IMR-90 (cell line): ENCODE data around the gene MBNL3. TPM values are rescaled to one million over a fixed set of nuclear protein-coding genes. Genes with fewer than 3 reads are reported as not detected.

Experiments
- ATAC-seq: fragments of 200-7000 bp; cut with Tn5 transposase; 2 replicates; pipeline ENCODE4 v1.9.1; 2020; ENCODE audit warnings: low read depth, mild to moderate bottlenecking, moderate library complexity
- BruUV-seq: library from RNA; stranded (reverse); fragments of 400-500 nt; replicated peaks from 2 replicates; lab custom pipeline; 2021; lab: Mats Ljungman, UMichigan
- CTCF ChIA-PET: fragments of 300-600 bp; formaldehyde crosslinking; extraction: SDS; loops from one replicate; lab custom pipeline; 2021; ENCODE audit warnings: antibody characterized with exemption; lab: Yijun Ruan, JAX
- POLR2A ChIA-PET: fragments of 300-600 bp; sonication (Branson Sonifier 250); formaldehyde crosslinking; loops from one replicate; lab custom pipeline; 2022; ENCODE audit warnings: antibody characterized with exemption; ENCODE audit not compliant: unreplicated experiment; lab: Charles Lee
- DNase-seq: peaks from one replicate; pipeline ENCODE4 v3.0.0; 2013
- H2AFZ ChIP-seq: replicated peaks from 2 replicates; pipeline ENCODE3; 2013; ENCODE audit warnings: low read length, mild to moderate bottlenecking; ENCODE audit not compliant: poor library complexity
- H2AK5ac ChIP-seq: 2 replicates; pipeline ENCODE4 v1.6.1; 2013; ENCODE audit warnings: low read depth, low read length, inconsistent platforms
- H2AK9ac ChIP-seq: replicated peaks from 2 replicates; pipeline ENCODE3; 2013; ENCODE audit warnings: mild to moderate bottlenecking, low read depth, low read length, moderate library complexity; ENCODE audit not compliant: poor library complexity
- H2BK120ac ChIP-seq: 2 replicates; pipeline ENCODE4 v1.6.1; 2013; ENCODE audit warnings: low read depth, low read length, inconsistent platforms
- H2BK15ac ChIP-seq: 3 replicates; pipeline ENCODE4 v1.6.1; 2013; ENCODE audit warnings: low read depth, low read length, inconsistent platforms
- H2BK20ac ChIP-seq: 2 replicates; pipeline ENCODE4 v1.6.1; 2013; ENCODE audit warnings: low read depth, mild to moderate bottlenecking, inconsistent platforms, low read length, moderate library complexity
- H2BK5ac ChIP-seq: 2 replicates; pipeline ENCODE4 v1.6.1; 2013; ENCODE audit warnings: mild to moderate bottlenecking, low read depth, low read length, inconsistent platforms; ENCODE audit not compliant: poor library complexity, severe bottlenecking
- H3K14ac ChIP-seq: replicated peaks from 2 replicates; pipeline ENCODE4 v1.6.1; 2013; ENCODE audit warnings: low read depth, low read length, inconsistent platforms
- H3K18ac ChIP-seq: 2 replicates; pipeline ENCODE4 v1.6.1; 2013; ENCODE audit warnings: low read depth, low read length, control low read depth
- H3K23ac ChIP-seq: 2 replicates; pipeline ENCODE4 v1.6.1; 2013; ENCODE audit warnings: low read depth, low read length, inconsistent platforms
- H3K27ac ChIP-seq: 2 replicates; pipeline ENCODE4 v1.5.1; 2013; ENCODE audit warnings: mild to moderate bottlenecking, control low read depth, low read length; ENCODE audit not compliant: insufficient read depth
- H3K27me3 ChIP-seq: 2 replicates; pipeline ENCODE4 v1.6.1; 2013; ENCODE audit warnings: low read length; ENCODE audit not compliant: control insufficient read depth, insufficient read depth
- H3K36me3 ChIP-seq: 2 replicates; pipeline ENCODE4 v1.6.1; 2013; ENCODE audit warnings: low read length, mixed read lengths; ENCODE audit not compliant: control insufficient read depth, insufficient read depth
- H3K4ac ChIP-seq: 2 replicates; pipeline ENCODE4 v1.6.1; 2013; ENCODE audit warnings: low read depth, low read length, inconsistent platforms
- H3K4me1 ChIP-seq: 2 replicates; pipeline ENCODE4 v1.6.1; 2013; ENCODE audit warnings: low read length, mixed read lengths; ENCODE audit not compliant: control insufficient read depth, insufficient read depth
- H3K4me2 ChIP-seq: 2 replicates; pipeline ENCODE4 v1.6.1; 2013; ENCODE audit warnings: low read depth, mild to moderate bottlenecking, control low read depth, low read length, moderate library complexity
- H3K4me3 ChIP-seq: 2 replicates; pipeline ENCODE4 v1.5.1; 2013; ENCODE audit warnings: low read depth, mild to moderate bottlenecking, control low read depth, low read length, moderate library complexity; ENCODE audit not compliant: insufficient read depth
- H3K56ac ChIP-seq: 2 replicates; pipeline ENCODE4 v1.6.1; 2013; ENCODE audit warnings: low read length, inconsistent platforms; ENCODE audit not compliant: insufficient read depth; ENCODE audit errors: extremely low read depth
- H3K79me1 ChIP-seq, 2 experiments: 2 replicates each; pipeline ENCODE4 v1.6.1; 2013; ENCODE audit warnings: low read length in 2 of 2, inconsistent platforms in 1 of 2, low read depth in 1 of 2
- H3K9ac ChIP-seq: 2 replicates; pipeline ENCODE4 v1.6.1; 2013; ENCODE audit warnings: low read depth, low read length, control low read depth
- H3K9me1 ChIP-seq: 2 replicates; pipeline ENCODE4 v1.6.1; 2013; ENCODE audit warnings: low read length, inconsistent platforms; ENCODE audit not compliant: insufficient read depth
- H3K9me3 ChIP-seq: 2 replicates; pipeline ENCODE4 v1.6.1; 2013; ENCODE audit warnings: low read length; ENCODE audit not compliant: control insufficient read depth, insufficient read depth
- H4K20me1 ChIP-seq: 2 replicates; pipeline ENCODE4 v1.6.1; 2013; ENCODE audit warnings: low read length, inconsistent platforms; ENCODE audit not compliant: insufficient read depth
- H4K5ac ChIP-seq: 2 replicates; pipeline ENCODE4 v1.6.1; 2013; ENCODE audit warnings: mild to moderate bottlenecking, low read depth, low read length, control low read depth
- H4K8ac ChIP-seq, 2 experiments: 2 replicates each; pipeline ENCODE4 v1.6.1; 2013; ENCODE audit warnings: low read depth in 2 of 2, low read length in 2 of 2, control low read depth in 1 of 2, inconsistent platforms in 1 of 2
- H4K91ac ChIP-seq: 2 replicates; pipeline ENCODE4 v1.6.1; 2013; ENCODE audit warnings: low read depth, low read length, inconsistent platforms; ENCODE audit not compliant: insufficient read depth
- BHLHE40 ChIP-seq: fragments of 150-350 bp; IDR thresholded peaks from 2 replicates; pipeline ENCODE4 v1.6.1; 2016; ENCODE audit warnings: mild to moderate bottlenecking, low read depth, low read length
- CEBPB ChIP-seq: IDR thresholded peaks from 2 replicates; pipeline ENCODE4 v1.6.1; 2012; ENCODE audit warnings: low read depth, low read length, improper control_type of control experiment
- WGBS, 2 experiments: methylation state at CpG; one replicate each; pipeline versions ENCODE4 v1.1.5 to v1.1.7; 2013; ENCODE audit warnings: missing lambda C conversion rate in 2 of 2; ENCODE audit not compliant: insufficient read length in 1 of 2; ENCODE audit errors: extremely low coverage in 2 of 2; 5-methylcytosine and 5-hydroxymethylcytosine counted together
- dilution Hi-C: fragments of 300-500 bp; cut with HindIII; formaldehyde crosslinking; loops from one replicate; pipeline ENCODE4 v1.14.3; 2018; ENCODE audit warnings: low sequenced_read_pairs; ENCODE audit not compliant: unreplicated experiment
- in situ Hi-C: fragments of 300-500 bp; cut with MboI; formaldehyde crosslinking; loops from 3 replicates; pipeline ENCODE4 v1.14.3; 2019; ENCODE audit warnings: low sequenced_read_pairs, inconsistent platforms, mixed read lengths
- intact Hi-C: fragments of 100-400 bp; cut with micrococcal nuclease; formaldehyde crosslinking; loops from 2 replicates; pipeline ENCODE4 v1.10.0; 2022
- polyA plus RNA-seq, 3 experiments: library from polyadenylated mRNA; depleted of rRNA; stranded (reverse); fragments of >200 nt; gene quantifications; 2 replicates each; pipeline ENCODE4 v1.2.3, GENCODE V29; 2012; ENCODE audit warnings: low replicate concordance in 1 of 3
- total RNA-seq: library from RNA; depleted of rRNA; stranded (reverse); fragments of >200 nt; gene quantifications from 2 replicates; pipeline ENCODE4 v1.2.3, GENCODE V29; 2012

The MBNL3 gene
- total and polyA plus RNA-seq, 2 of the 4 experiments (the other 2 are of a cell fraction): 0.32 to 1.1 TPM

DNA sequence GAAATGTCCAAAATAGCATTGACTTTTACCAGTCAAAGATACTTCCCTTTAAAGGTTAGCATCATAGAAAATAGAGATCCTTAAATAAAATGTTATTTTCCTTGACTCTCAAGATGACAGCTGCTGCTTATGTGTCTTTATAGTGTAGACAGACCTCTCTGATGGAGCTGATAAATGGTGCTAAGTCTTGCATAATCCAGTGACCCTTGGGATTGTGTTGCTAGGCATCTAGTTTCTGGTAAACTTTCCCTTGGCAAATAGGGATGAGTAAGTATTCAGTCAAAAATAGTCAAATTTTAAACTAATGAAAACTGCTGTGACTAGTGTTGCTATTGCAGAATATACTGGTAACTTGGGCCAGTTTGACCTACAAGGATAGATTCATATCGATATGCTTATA is 53.6 kb downstream of the MBNL3 start:
- Histone ChIP-seq H3K79me1 (no peaks in the 10 kb centered on the region), H3K4me3 (no peak overlapping the region), H2BK15ac (no peak overlapping the region), H3K14ac (no peak overlapping the region), H3K36me3 (no peaks in the 10 kb centered on the region), H3K4me1 (no peaks in the 10 kb centered on the region), H3K4ac (no peak overlapping the region), H2BK5ac (no peak overlapping the region), H3K4me2 (no peak overlapping the region), H3K27ac (no peak overlapping the region), H3K9me1 (no peaks in the 10 kb centered on the region), H3K9me3 (no peaks in the 10 kb centered on the region), H2AK5ac (no peak overlapping the region), H2BK20ac (no peak overlapping the region), H3K18ac (no peak overlapping the region), H4K20me1 (no peaks in the 10 kb centered on the region), H3K56ac (no peak overlapping the region), H3K9ac (no peak overlapping the region), H3K23ac (no peak overlapping the region), H4K5ac (no peak overlapping the region), H3K27me3 (no peaks in the 10 kb centered on the region; the same call in 1 of the 2 replicates), H2AFZ (no peak overlapping the region), H4K91ac (no peak overlapping the region), H2BK120ac (no peak overlapping the region), H4K8ac (no peak overlapping the region), H2AK9ac (no peak overlapping the region)
- no peak for DNase-seq
- POLR2A ChIA-PET: no interaction called here
- CTCF ChIA-PET: no interaction called here
- TF ChIP-seq BHLHE40 (no peak), CEBPB (peak; percentile 12; the same call in 1 of the 2 replicates)
- no peak for ATAC-seq
- dilution Hi-C loops: no loop called here
- WGBS, 2 experiments: no CpG with 5 or more reads among the region's 1 CpG
- in situ Hi-C loops: no loop called here
- intact Hi-C loops: no loop called here
- BruUV-seq: no TSS peak
